ENCODE results near the gene CTNNBIP1. TPM values are rescaled to one million over a fixed set of nuclear protein-coding genes. Genes with fewer than 3 reads are reported as not detected.

CTNNBIP1 gene
- total RNA-seq, 1 donor from 2014 or later = 47.6 TPM

DNA sequence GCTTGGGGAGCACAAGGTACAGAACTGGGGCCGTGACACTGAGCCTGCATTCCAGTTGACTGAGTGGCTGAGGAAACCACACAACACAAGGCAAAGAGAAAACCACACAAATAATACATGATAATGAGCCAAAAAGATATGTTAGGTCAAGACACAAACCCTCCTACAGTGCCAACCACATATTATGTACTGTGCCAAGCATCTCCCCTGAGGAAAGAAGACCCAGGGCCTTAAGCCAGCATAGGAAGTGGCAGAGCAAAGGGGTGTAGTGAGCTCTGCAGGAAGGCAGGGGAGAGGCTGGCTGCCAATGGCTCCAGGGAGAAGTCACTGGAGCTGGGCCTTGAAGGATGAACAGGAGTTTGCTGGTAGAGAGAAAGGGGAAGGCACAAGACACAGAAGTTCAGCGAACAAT lies 28.2 kb downstream of the CTNNBIP1 start:
- H3K4me3 ChIP-seq = no peak overlapping the region
- no peaks in the 10 kb centered on the region for H3K9me3 ChIP-seq
- H3K36me3 ChIP-seq = no peaks in the 10 kb centered on the region
- no peak overlapping the region for H3K27ac ChIP-seq
- no peaks in the 10 kb centered on the region for H3K27me3 ChIP-seq
- ATAC-seq = no peak
- H3K4me1 ChIP-seq = no peaks in the 10 kb centered on the region
- intact Hi-C loops (cut with DNase I) = no loop called here
- TF ChIP-seq, protein P1, sequence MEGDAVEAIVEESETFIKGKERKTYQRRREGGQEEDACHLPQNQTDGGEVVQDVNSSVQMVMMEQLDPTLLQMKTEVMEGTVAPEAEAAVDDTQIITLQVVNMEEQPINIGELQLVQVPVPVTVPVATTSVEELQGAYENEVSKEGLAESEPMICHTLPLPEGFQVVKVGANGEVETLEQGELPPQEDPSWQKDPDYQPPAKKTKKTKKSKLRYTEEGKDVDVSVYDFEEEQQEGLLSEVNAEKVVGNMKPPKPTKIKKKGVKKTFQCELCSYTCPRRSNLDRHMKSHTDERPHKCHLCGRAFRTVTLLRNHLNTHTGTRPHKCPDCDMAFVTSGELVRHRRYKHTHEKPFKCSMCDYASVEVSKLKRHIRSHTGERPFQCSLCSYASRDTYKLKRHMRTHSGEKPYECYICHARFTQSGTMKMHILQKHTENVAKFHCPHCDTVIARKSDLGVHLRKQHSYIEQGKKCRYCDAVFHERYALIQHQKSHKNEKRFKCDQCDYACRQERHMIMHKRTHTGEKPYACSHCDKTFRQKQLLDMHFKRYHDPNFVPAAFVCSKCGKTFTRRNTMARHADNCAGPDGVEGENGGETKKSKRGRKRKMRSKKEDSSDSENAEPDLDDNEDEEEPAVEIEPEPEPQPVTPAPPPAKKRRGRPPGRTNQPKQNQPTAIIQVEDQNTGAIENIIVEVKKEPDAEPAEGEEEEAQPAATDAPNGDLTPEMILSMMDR (IDR thresholded peaks at IDR 0.05) = no peak
- DNase-seq = no peak

DNA sequence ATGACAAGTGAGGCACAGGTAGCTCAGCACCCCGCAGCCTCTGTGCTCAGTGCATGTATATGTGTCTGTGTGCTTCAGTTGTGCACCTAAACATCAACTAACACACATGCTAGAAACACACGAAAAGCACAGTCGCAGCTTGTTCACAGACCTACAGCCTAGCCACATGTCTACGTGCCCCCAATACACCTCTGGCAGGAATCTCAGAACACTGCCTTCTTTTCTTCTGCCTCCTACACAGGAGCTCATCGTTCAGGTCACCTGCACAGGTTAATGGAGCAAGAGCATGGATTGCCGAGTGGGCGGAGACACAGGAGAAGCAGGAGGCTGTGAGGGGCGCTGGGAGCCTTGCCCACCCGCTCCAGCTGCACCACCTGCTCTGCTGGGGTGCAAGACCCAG lies 31.7 kb downstream of the CTNNBIP1 start:
- H3K9me3 ChIP-seq = no peaks in the 10 kb centered on the region
- intact Hi-C loops (cut with DNase I) = loop anchor here (5.0 kb wide), 1 partner anchor 64 kb away; the partner anchor contains the start of genes LZIC and NMNAT1

DNA sequence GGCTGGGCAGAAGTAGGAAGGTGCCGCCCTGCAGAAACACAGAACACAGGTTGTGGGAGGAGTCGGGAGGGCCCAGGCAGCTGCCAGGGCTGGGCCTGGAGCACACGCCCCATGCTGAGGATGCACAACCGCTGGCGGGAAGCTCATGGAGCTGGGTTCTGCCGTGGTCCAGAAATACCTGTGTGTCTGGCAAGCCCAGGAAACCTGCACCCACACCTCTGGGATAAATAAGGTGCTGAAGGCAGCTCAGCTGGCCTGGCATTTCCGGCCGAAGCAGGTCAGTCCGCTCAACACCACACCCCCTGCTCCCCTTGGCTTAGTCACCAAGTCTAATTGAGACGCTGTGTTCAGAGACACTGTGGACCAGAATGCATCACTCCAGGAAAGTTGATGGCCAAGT lies 32.1 kb downstream of the CTNNBIP1 start:
- intact Hi-C loops (cut with DNase I) = loop anchor here (5.0 kb wide), 1 partner anchor 64 kb away; the partner anchor contains the start of genes LZIC and NMNAT1
- TF ChIP-seq, protein P1 (IDR thresholded peaks at IDR 0.05) = no peak
- DNase-seq (no peak), ATAC-seq (peak; percentile 52)
- Histone ChIP-seq H3K9me3 (no peaks in the 10 kb centered on the region), H3K27ac (no peak overlapping the region), H3K36me3 (no peaks in the 10 kb centered on the region), H3K4me3 (no peak overlapping the region), H3K27me3 (no peaks in the 10 kb centered on the region), H3K4me1 (peaks cover 5% of the 10 kb centered on the region)

More for the DNA sequence above, 31.7 kb downstream of the CTNNBIP1 start:
- Histone ChIP-seq H3K4me3 (no peak overlapping the region), H3K36me3 (no peaks in the 10 kb centered on the region), H3K4me1 (peaks cover 5% of the 10 kb centered on the region), H3K27ac (no peak overlapping the region), H3K27me3 (no peaks in the 10 kb centered on the region)
- ATAC-seq (no peak), DNase-seq (no peak)
- TF ChIP-seq, protein P1 (IDR thresholded peaks at IDR 0.05) = no peak

DNA sequence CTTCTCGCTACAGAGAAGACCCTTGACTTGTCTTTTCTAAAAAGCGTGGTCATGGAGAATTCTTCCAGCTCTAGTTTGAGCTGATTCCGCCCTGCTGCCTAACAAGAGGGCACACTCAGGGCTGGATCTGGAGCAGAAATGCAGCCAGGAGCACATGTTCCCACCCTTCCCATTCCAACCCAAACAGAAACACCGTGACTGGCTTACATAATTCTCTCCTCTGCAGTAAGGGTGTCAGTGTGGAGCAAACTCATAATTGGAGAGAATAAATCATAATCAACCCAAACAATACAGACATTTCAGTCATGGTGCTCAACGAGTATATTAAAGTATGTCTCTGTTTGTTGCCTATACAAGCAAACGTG lies 34.5 kb downstream of the CTNNBIP1 start:
- Histone ChIP-seq H3K36me3 (peaks cover 14% of the 10 kb centered on the region), H3K27me3 (no peaks in the 10 kb centered on the region), H3K27ac (no peak overlapping the region), H3K4me1 (peaks cover 5% of the 10 kb centered on the region), H3K9me3 (no peaks in the 10 kb centered on the region), H3K4me3 (no peak overlapping the region)
- DNase-seq (no peak), ATAC-seq (no peak)
- TF ChIP-seq, protein P1 (IDR thresholded peaks at IDR 0.05) = no peak
- intact Hi-C loops (cut with DNase I) = loop anchor here (5.0 kb wide), 1 partner anchor 67 kb away; the partner anchor contains the start of genes LZIC and NMNAT1

DNA sequence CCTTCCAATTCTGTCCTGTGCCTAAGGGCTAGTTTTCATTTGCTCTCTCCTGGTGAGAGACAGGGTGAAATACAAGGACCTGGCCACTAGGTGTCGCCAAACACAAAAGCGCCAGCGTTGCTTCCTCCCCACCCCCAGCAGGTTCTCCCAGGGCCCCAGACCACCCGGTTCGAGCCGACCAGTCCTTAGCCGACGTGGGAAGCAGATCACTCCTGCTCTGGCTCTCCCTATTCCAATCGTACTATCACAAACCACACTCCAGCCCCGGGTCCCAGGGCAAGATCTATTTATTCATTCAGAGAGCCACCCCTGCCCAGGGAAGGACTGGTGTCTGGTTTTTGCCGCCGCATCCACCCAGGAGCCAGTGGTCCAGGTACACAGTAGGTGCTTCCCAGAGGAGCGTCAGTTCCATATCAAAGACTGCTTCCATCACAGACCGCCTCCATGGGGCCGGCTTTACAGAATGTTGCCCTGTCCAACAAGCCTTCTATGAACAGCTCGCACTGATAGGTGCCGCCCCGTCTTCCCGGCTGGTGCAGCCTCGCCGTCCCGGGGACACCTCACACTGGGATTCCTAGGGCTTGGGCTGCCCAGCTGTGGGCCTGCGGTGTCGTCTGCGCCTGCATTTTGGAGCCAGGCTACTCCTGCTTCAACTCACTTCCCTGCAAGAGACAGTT lies 35.0 kb downstream of the CTNNBIP1 start:
- intact Hi-C loops (cut with DNase I) = loop anchor here (5.0 kb wide), 1 partner anchor 67 kb away; the partner anchor contains the start of genes LZIC and NMNAT1

More for the DNA sequence above, 35.0 kb downstream of the CTNNBIP1 start:
- DNase-seq (peak; percentile 77), ATAC-seq (peak; percentile 88)
- Histone ChIP-seq H3K27ac (no peak overlapping the region), H3K27me3 (no peaks in the 10 kb centered on the region), H3K9me3 (no peaks in the 10 kb centered on the region), H3K36me3 (peaks cover 19% of the 10 kb centered on the region), H3K4me3 (no peak overlapping the region), H3K4me1 (peaks cover 5% of the 10 kb centered on the region)
- TF ChIP-seq, protein P1 (IDR thresholded peaks at IDR 0.05) = peak; percentile 91
